Ovary (tissue), 10 donors: ENCODE measurements around the gene MIP. TPM values are rescaled to one million over a fixed set of nuclear protein-coding genes. Genes with fewer than 3 reads are reported as not detected.
"Not testable (repeated sequence)": the region's sequence is repeated elsewhere in the genome, so short reads cannot be mapped to it uniquely, and the experiment has no call there.

Source experiments
- DNase-seq, 5 donors: peaks; one replicate each; pipeline ENCODE4 v3.0.0-alpha.2; 2019 to 2020
- H3K27ac ChIP-seq, 2 donors: fragments of 200-600 bp; one replicate each; pipeline versions ENCODE4 v1.5.1 to v1.8.0; 2019 to 2022
- H3K27me3 ChIP-seq: fragments of 200-600 bp; one replicate; pipeline ENCODE4 v1.8.0; 2022
- H3K36me3 ChIP-seq: fragments of 200-600 bp; sonication (generic); one replicate; pipeline ENCODE4 v1.5.1; 2019
- H3K4me1 ChIP-seq: one replicate; pipeline ENCODE4 v1.8.1; 2013; ENCODE audit warnings: mild to moderate bottlenecking, moderate library complexity; ENCODE audit not compliant: insufficient read depth
- H3K4me3 ChIP-seq: fragments of 200-600 bp; sonication (generic); one replicate; pipeline ENCODE4 v1.5.1; 2017
- H3K9me3 ChIP-seq, 2 donors: fragments of 200-600 bp in 1 of 2; sonication (generic) in 1 of 2; one replicate each; pipeline versions ENCODE4 v1.5.1 to v1.8.1; 2013 to 2019; ENCODE audit warnings: mild to moderate bottlenecking in 1 of 2, moderate library complexity in 1 of 2
- CTCF ChIP-seq, 3 donors: fragments of 450-650 bp in 2 of 3; fragments of 200-600 bp in 1 of 3; IDR thresholded peaks; one replicate each; pipeline versions ENCODE4 v1.5.1 to v1.8.0; 2016 to 2022; ENCODE audit warnings: antibody characterized with exemption in 3 of 3, mild to moderate bottlenecking in 1 of 3
- EP300 ChIP-seq: sonication (generic); formaldehyde crosslinking; IDR thresholded peaks from one replicate; pipeline ENCODE4 v1.6.1; 2017; ENCODE audit warnings: antibody characterized with exemption
- POLR2A ChIP-seq: fragments of 450-650 bp; IDR thresholded peaks from one replicate; pipeline ENCODE4 v1.6.1; 2017; ENCODE audit warnings: antibody characterized with exemption, mild to moderate bottlenecking, moderate library complexity
- WGBS, 3 donors: extraction: QIAGEN DNeasy Blood & Tissue Kit in 1 of 3; methylation state at CpG; one replicate each; pipeline versions ENCODE4 v1.1.5 to v1.1.7; 2013 to 2017; 5-methylcytosine and 5-hydroxymethylcytosine counted together
- intact Hi-C, 4 donors: fragments of 100-400 bp; cut with DNase I; formaldehyde crosslinking; loops; one replicate each; pipeline versions ENCODE4 v1.11.0 to v1.15.1; 2022 to 2023
- long read RNA-seq, 3 donors: library from polyadenylated mRNA in 2 of 3; unstranded in 2 of 3; transcript quantifications; one replicate each; pipeline ENCODE4 v2.0.0 and lab custom pipeline, GENCODE V29; 2021 to 2026
- polyA plus RNA-seq, 2 donors: library from polyadenylated mRNA; stranded (reverse); fragments of 200-250 nt in 1 of 2; fragments of 350-450 nt in 1 of 2; fragmentation: Illumina TruSeq in 1 of 2; extraction: RNeasy Lipid Tissue Mini Kit (QIAGEN cat#74804) in 1 of 2; gene quantifications; one replicate each; pipeline ENCODE4 v1.2.3, GENCODE V29; 2013 to 2014
- total RNA-seq, 7 donors: library from RNA; depleted of rRNA in 2 of 7; stranded (reverse); fragments of >200 nt in 2 of 7; fragmentation: NEBNext Ultra II Directional in 3 of 7; extraction: Animal tissue kit (Norgen Biotek cat#: 25700) in 3 of 7; gene quantifications; one replicate each; pipeline versions ENCODE4 v1.1.0 to v1.2.4, GENCODE V29; 2016 to 2023
- donor health status: DM: no; HTN: no; CAD: no; lungs with moderate emphysema.
- donor health status: DM: no; HTN: no; CAD: no.
- donor health status: Bipolar disorder and iron deficiency.
- donor health status: DM: yes; HTN: yes; CAD: no.
- donor health status: DM: no; HTN: no; CAD: no.
- donor health status: DM: yes; HTN: yes; CAD: no.

Gene MIP
- total RNA-seq (under 1 TPM in 1 of 7 donors, not detected in 6; 0.23 TPM), polyA plus RNA-seq (not detected)
- long read RNA-seq, donor 1 = 0 reads
- long read RNA-seq, donor 2 = 0 reads
- long read RNA-seq, donor 3 = 0 reads

DNA sequence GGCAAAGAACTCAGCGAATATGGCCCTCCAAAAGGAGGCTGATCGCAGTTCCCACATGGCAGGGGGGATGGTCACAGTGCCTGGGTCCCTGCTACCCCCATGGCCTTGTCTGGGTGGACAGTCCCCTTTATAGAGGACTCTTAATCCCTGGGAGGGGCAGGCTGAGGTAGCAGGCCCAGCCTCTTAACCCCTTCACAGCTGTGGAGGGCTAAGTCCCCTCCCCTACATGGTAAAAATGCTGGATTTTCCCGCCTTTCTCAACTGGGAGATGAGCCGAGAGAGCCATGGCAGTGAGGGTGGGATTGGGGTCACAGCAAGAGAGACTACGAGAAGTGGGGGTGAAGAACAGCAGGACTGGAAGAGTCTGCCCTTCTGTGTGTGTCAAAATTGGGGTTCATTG is at the start of gene MIP:
Gene MIP (minus strand): TSS at position 101 of the 400 bp plus-strand sequence. CDS start 44 bp downstream, at position 57.
- intact Hi-C loops = loop anchor here in 1 of 4 donors (10.0 kb wide), 1 partner anchor 100 kb away; no protein-coding TSS in a partner anchor
- no peak for DNase-seq
- no peaks in the 10 kb centered on the region for H3K27me3 ChIP-seq
- no peaks in the 10 kb centered on the region for H3K36me3 ChIP-seq
- H3K4me1 ChIP-seq = no peaks in the 10 kb centered on the region
- TF ChIP-seq EP300 (no peak), POLR2A (no peak), CTCF (IDR thresholded peaks at IDR 0.05) (no peak)
- no peak within 1 kb of the TSS for H3K4me3 ChIP-seq
- H3K27ac ChIP-seq = no peak within 1 kb of the TSS
- WGBS, 3 donors = 79 to 86% (median 83%) methylated on average over 5 of the region's 5 CpGs
- no peaks in the 10 kb centered on the region for H3K9me3 ChIP-seq

DNA sequence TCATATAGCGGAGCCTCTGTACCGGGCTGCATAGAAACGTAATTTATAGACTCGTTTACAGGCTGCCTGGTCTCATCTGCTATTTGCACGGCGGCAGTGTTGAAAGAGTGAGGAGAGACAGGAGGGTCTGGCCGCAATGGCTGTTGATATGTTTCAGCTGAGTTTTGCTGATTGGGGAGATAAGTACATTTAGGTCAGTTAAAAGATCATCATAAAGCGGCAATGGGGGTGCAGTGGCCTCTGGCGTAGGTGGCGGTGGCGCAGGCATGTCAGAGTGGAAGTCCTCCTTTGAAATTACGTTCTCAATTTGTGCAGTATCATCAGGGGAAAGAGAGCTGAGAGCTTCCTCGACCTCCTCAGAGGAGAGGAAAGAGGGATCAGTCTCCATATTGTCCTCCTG is 45.4 kb upstream of the MIP start:
- H3K9me3 ChIP-seq, H3K36me3 ChIP-seq, H3K27me3 ChIP-seq, H3K4me1 ChIP-seq, H3K27ac ChIP-seq, DNase-seq, H3K4me3 ChIP-seq, intact Hi-C loops: not testable (repeated sequence)
- 72 to 84% (median 79%) methylated on average over 13 of the region's 13 CpGs for WGBS, 3 donors

DNA sequence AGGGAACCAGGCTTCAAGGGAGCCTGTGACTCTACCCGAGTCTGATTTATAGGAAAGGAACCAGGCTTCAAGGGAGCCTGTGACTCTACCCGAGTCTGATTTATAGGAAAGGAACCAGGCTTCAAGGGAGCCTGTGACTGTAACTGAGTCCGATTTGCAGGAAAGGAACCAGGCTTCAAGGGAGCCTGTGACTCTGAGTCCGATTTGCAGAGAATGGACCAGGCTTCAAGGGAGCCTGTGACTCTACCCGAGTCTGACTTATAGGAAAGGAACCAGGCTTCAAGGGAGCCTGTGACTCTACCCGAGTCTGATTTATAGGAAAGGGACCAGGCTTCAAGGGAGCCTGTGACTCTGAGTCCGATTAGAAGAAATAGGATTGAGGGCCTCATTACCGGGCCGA is 45.0 kb upstream of the MIP start:
- H3K4me1 ChIP-seq, H3K36me3 ChIP-seq, H3K4me3 ChIP-seq, H3K9me3 ChIP-seq, DNase-seq, H3K27ac ChIP-seq, intact Hi-C loops, H3K27me3 ChIP-seq: not testable (repeated sequence)
- 55 to 69% (median 68%) methylated on average over 9 of the region's 9 CpGs for WGBS, 3 donors

DNA sequence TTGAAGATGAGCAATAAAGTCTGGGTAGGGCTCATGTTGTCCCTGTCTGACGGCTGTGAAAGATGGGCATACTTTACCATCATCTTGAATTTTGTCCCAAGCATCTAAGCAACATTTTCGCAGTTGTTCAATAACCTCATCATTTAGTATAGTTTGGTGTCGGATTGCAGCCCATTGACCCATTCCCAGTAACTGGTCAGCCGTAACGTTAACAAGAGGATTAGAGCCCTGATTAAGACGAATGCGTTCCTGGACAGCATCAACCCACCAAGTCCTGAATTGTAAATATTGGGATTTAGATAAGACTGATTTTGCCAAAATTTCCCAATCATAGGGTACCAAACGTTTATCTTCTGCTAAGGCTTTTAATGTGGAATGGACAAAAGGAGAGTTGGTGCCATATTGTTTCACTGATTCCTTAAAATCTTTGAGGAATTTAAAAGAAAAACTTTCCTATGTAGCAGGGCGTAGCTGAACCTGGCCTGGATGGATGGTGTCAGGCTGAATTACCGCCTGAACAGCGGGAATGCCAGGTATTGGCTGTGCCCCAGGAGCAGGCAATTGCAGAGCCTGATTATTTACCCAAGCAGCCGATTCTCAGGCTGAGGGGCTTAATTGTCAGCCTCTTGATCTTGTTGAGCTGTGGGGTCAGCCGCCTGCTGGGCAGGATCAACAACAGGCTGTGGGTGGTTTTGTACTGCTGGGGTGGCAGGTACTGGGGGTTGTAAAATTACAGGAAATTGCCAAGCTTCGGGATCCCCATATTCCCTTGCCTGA is 43.9 kb upstream of the MIP start:
- DNase-seq, H3K27me3 ChIP-seq, H3K27ac ChIP-seq, intact Hi-C loops, H3K4me1 ChIP-seq, H3K4me3 ChIP-seq, H3K36me3 ChIP-seq, H3K9me3 ChIP-seq: not testable (repeated sequence)
- WGBS, 3 donors = 78 to 88% (median 83%) methylated on average over 14 of the region's 14 CpGs

- peak; percentile 55 to 75 (median 61) for DNase-seq
- H3K9me3 ChIP-seq, H3K36me3 ChIP-seq, H3K4me1 ChIP-seq, intact Hi-C loops, H3K27me3 ChIP-seq, H3K27ac ChIP-seq, H3K4me3 ChIP-seq: not testable (repeated sequence)
- 2 to 18% (median 3%) methylated on average over 16 to 17 of the region's 17 CpGs for WGBS, 3 donors
Measured at GRCh38 chr12:56496704-56497103, 42.2 kb upstream of the MIP start.

DNA sequence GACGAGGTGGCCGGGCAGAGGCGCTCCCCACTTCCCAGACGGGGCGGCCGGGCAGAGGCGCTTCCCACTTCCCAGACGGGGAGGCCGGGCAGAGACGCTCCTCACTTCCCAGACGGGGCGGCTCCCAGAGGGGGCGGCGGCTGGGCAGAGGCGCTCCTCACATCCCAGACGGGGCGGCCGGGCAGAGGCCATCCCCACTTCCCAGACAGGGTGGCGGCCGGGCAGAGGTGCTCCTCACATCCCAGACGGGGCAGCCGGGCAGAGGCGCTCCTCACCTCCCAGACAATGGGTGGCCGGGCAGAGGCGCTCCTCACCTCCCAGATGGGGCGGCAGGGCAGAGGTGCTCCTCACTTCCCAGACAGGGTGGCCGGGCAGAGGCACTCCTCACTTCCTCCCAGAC is 40.0 kb upstream of the MIP start:
- WGBS, 3 donors = 91 to 96% (median 95%) methylated on average over 16 to 27 of the region's 27 CpGs
- H3K27me3 ChIP-seq, H3K36me3 ChIP-seq, DNase-seq, intact Hi-C loops, H3K9me3 ChIP-seq, H3K27ac ChIP-seq, H3K4me1 ChIP-seq, H3K4me3 ChIP-seq: not testable (repeated sequence)

DNA sequence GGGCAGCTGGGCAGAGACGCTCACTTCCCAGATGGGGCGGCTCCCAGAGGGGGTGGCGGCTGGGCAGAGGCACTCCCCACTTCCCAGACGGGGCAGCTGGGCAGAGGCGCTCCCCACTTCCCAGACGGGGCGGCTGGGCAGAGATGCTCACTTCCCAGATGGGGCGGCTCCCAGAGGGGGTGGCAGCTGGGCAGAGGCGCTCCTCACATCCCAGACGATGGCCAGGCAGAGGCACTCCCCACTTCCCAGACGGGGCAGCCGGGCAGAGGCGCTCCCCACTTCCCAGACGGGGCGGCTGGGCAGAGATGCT is 39.6 kb upstream of the MIP start:
- WGBS, 3 donors = 91 to 96% (median 93%) methylated on average over 4 to 15 of the region's 15 CpGs
- DNase-seq, intact Hi-C loops, H3K27ac ChIP-seq, H3K27me3 ChIP-seq, H3K9me3 ChIP-seq, H3K4me1 ChIP-seq, H3K36me3 ChIP-seq, H3K4me3 ChIP-seq: not testable (repeated sequence)

DNA sequence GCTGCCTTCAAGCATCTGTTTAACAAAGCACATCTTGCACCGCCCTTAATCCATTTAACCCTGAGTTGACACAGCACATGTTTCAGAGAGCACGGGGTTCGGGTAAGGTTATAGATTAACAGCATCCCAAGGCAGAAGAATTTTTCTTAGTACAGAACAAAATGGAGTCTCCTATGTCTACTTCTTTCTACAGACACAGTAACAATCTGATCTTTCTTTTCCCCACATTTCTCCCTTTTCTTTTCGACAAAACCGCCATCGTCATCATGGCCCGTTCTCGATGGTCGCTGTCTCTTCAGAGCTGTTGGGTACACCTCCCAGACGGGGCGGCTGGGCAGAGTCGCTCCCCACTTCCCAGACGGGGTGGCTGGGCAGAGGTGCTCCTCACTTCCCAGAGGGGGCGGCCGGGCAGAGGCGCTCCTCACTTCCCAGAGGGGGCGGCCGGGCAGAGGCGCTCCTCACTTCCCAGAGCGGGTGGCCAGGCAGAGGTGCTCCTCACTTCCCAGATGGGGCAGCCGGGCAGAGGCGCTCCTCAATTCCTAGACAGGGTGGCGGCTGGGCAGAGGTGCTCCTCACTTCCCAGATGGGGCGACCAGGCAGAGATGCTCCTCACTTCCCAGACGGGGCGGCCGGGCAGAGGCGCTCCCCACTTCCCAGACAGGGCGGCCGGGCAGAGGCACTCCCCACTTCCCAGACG is 39.1 kb upstream of the MIP start:
- H3K4me1 ChIP-seq, H3K9me3 ChIP-seq, H3K36me3 ChIP-seq, H3K4me3 ChIP-seq, intact Hi-C loops, H3K27me3 ChIP-seq, DNase-seq, H3K27ac ChIP-seq: not testable (repeated sequence)
- WGBS, 3 donors = 87 to 93% (median 88%) methylated on average over 20 to 31 of the region's 31 CpGs
